Activated CD4-positive, alpha-beta memory T cell treated with anti-CD3 and anti-CD28 coated beads, Interleukin-2, amount 10 ng/mL, durations not matched to agents 7 days and 5 days (primary cell): ENCODE measurements around the gene PCMT1. TPM values are rescaled to one million over a fixed set of nuclear protein-coding genes. Genes with fewer than 3 reads are reported as not detected.

Source experiments
- CTCF ChIA-PET: fragments of 350-600 bp; sonication (Branson Sonifier 250); formaldehyde crosslinking; loops from one replicate; lab custom pipeline; 2021; ENCODE audit warnings: antibody characterized with exemption, inconsistent platforms; lab: Charles Lee
- POLR2A ChIA-PET: fragments of 350-600 bp; sonication (Branson Sonifier 250); formaldehyde crosslinking; loops from one replicate; lab custom pipeline; 2021; ENCODE audit warnings: antibody characterized with exemption; lab: Charles Lee
- DNase-seq: peaks from one replicate; pipeline ENCODE4 v3.0.0-alpha.2; 2020
- H3K27ac Mint-ChIP-seq: one replicate; pipeline ENCODE4 v1.8.0; 2021; ENCODE audit warnings: mild to moderate bottlenecking, mixed read lengths
- H3K27me3 Mint-ChIP-seq: one replicate; pipeline ENCODE4 v1.8.0; 2021; ENCODE audit warnings: mixed read lengths
- H3K36me3 Mint-ChIP-seq: one replicate; pipeline ENCODE4 v1.8.0; 2021; ENCODE audit warnings: low read depth, mixed read lengths
- H3K4me1 Mint-ChIP-seq: one replicate; pipeline ENCODE4 v1.8.0; 2021; ENCODE audit warnings: mixed read lengths
- H3K4me3 Mint-ChIP-seq: one replicate; pipeline ENCODE4 v1.8.0; 2021; ENCODE audit warnings: mild to moderate bottlenecking, mixed read lengths
- H3K9me3 Mint-ChIP-seq: one replicate; pipeline ENCODE4 v1.8.0; 2021; ENCODE audit warnings: mixed read lengths
- total RNA-seq, 2 experiments: library from RNA; stranded (reverse); gene quantifications; one replicate each; pipeline ENCODE4 v1.2.3, GENCODE V29; 2021

The PCMT1 gene
- total RNA-seq, 2 experiments from 2014 or later, result 98.0 to 102 TPM

GRCh38 chr6:149779644-149779963, 30.1 kb downstream of the PCMT1 start:
- no peak overlapping the region for H3K4me3 Mint-ChIP-seq
- no peaks in the 10 kb centered on the region for H3K27me3 Mint-ChIP-seq
- CTCF ChIA-PET, result interaction anchor here (0.6 kb wide), 1 partner anchor 35 kb away, joined by 3 read pairs; no protein-coding TSS in a partner anchor
- POLR2A ChIA-PET, result no interaction called here
- peaks cover 32% of the 10 kb centered on the region for H3K36me3 Mint-ChIP-seq
- H3K27ac Mint-ChIP-seq, result no peak overlapping the region
- DNase-seq, result no peak
- no peaks in the 10 kb centered on the region for H3K4me1 Mint-ChIP-seq
- H3K9me3 Mint-ChIP-seq, result no peaks in the 10 kb centered on the region

- no peaks in the 10 kb centered on the region for H3K27me3 Mint-ChIP-seq
- no peaks in the 10 kb centered on the region for H3K4me1 Mint-ChIP-seq
- POLR2A ChIA-PET, result no interaction called here
- H3K27ac Mint-ChIP-seq, result no peak overlapping the region
- no peak overlapping the region for H3K4me3 Mint-ChIP-seq
- no peaks in the 10 kb centered on the region for H3K9me3 Mint-ChIP-seq
- H3K36me3 Mint-ChIP-seq, result peaks cover 24% of the 10 kb centered on the region
- CTCF ChIA-PET, result no interaction called here
- no peak for DNase-seq
Measured at GRCh38 chr6:149781715-149782114, 32.2 kb downstream of the PCMT1 start.

GRCh38 chr6:149782337-149782736, 32.8 kb downstream of the PCMT1 start:
- no peak for DNase-seq
- no peaks in the 10 kb centered on the region for H3K4me1 Mint-ChIP-seq
- H3K36me3 Mint-ChIP-seq, result peaks cover 23% of the 10 kb centered on the region

GRCh38 chr6:149783551-149783950, 34.0 kb downstream of the PCMT1 start:
- no peak for DNase-seq
- Mint-ChIP-seq H3K4me3 (no peak overlapping the region), H3K4me1 (no peaks in the 10 kb centered on the region), H3K27me3 (no peaks in the 10 kb centered on the region), H3K27ac (no peak overlapping the region), H3K9me3 (no peaks in the 10 kb centered on the region), H3K36me3 (peaks cover 28% of the 10 kb centered on the region)
- POLR2A ChIA-PET, result no interaction called here
- CTCF ChIA-PET, result no interaction called here

More at GRCh38 chr6:149782337-149782736, 32.8 kb downstream of the PCMT1 start:
- POLR2A ChIA-PET, result no interaction called here
- no peaks in the 10 kb centered on the region for H3K27me3 Mint-ChIP-seq
- CTCF ChIA-PET, result interaction anchor here (0.7 kb wide), 1 partner anchor 50 kb away, joined by 3 read pairs; no protein-coding TSS in a partner anchor
- no peak overlapping the region for H3K4me3 Mint-ChIP-seq
- H3K27ac Mint-ChIP-seq, result no peak overlapping the region
- no peaks in the 10 kb centered on the region for H3K9me3 Mint-ChIP-seq

GRCh38 chr6:149806127-149806526, 56.6 kb downstream of the PCMT1 start:
- no peak overlapping the region for H3K4me3 Mint-ChIP-seq
- ChIA-PET CTCF (interaction anchor here (0.7 kb wide), 1 partner anchor 23 kb away, joined by 3 read pairs; no protein-coding TSS in a partner anchor), POLR2A (interaction anchor here (0.9 to 1.3 kb wide), 2 partner anchors 42 to 56 kb away, joined by 3 read pairs; partner anchors contain the start of gene PCMT1)
- no peaks in the 10 kb centered on the region for H3K27me3 Mint-ChIP-seq
- peak overlapping the region; percentile 62 for H3K27ac Mint-ChIP-seq
- peaks cover 13% of the 10 kb centered on the region for H3K4me1 Mint-ChIP-seq
- H3K36me3 Mint-ChIP-seq, result peaks cover 35% of the 10 kb centered on the region
- no peaks in the 10 kb centered on the region for H3K9me3 Mint-ChIP-seq
- DNase-seq, result no peak

- POLR2A ChIA-PET, result no interaction called here
- no peaks in the 10 kb centered on the region for H3K27me3 Mint-ChIP-seq
- H3K9me3 Mint-ChIP-seq, result no peaks in the 10 kb centered on the region
- peaks cover 23% of the 10 kb centered on the region for H3K36me3 Mint-ChIP-seq
- CTCF ChIA-PET, result interaction anchor here (2.1 kb wide), 1 partner anchor 13 kb away, joined by 4 read pairs; no protein-coding TSS in a partner anchor
- no peak for DNase-seq
- peaks cover 13% of the 10 kb centered on the region for H3K4me1 Mint-ChIP-seq
- no peak overlapping the region for H3K4me3 Mint-ChIP-seq
- H3K27ac Mint-ChIP-seq, result no peak overlapping the region
Measured at GRCh38 chr6:149809798-149810197, 60.3 kb downstream of the PCMT1 start.

GRCh38 chr6:149813351-149813750, 63.8 kb downstream of the PCMT1 start:
- no peaks in the 10 kb centered on the region for H3K27me3 Mint-ChIP-seq
- DNase-seq, result no peak
- no peak overlapping the region for H3K4me3 Mint-ChIP-seq
- ChIA-PET CTCF (no interaction called here), POLR2A (no interaction called here)
- no peaks in the 10 kb centered on the region for H3K9me3 Mint-ChIP-seq
- no peak overlapping the region for H3K27ac Mint-ChIP-seq
- H3K4me1 Mint-ChIP-seq, result peaks cover 6% of the 10 kb centered on the region
- H3K36me3 Mint-ChIP-seq, result peaks cover 14% of the 10 kb centered on the region

- H3K4me3 Mint-ChIP-seq, result no peak overlapping the region
- H3K9me3 Mint-ChIP-seq, result no peaks in the 10 kb centered on the region
- ChIA-PET CTCF (interaction anchor here (2.0 kb wide), 1 partner anchor 16 kb away, joined by 10 read pairs; no protein-coding TSS in a partner anchor), POLR2A (no interaction called here)
- no peak for DNase-seq
- no peak overlapping the region for H3K27ac Mint-ChIP-seq
- peaks cover 2% of the 10 kb centered on the region for H3K4me1 Mint-ChIP-seq
- H3K36me3 Mint-ChIP-seq, result peaks cover 6% of the 10 kb centered on the region
- H3K27me3 Mint-ChIP-seq, result no peaks in the 10 kb centered on the region
Measured at GRCh38 chr6:149815788-149816187, 66.2 kb downstream of the PCMT1 start.

GRCh38 chr6:149820506-149820905, 71.0 kb downstream of the PCMT1 start:
- Mint-ChIP-seq H3K36me3 (no peaks in the 10 kb centered on the region), H3K27me3 (no peaks in the 10 kb centered on the region), H3K9me3 (no peaks in the 10 kb centered on the region), H3K27ac (no peak overlapping the region), H3K4me3 (no peak overlapping the region), H3K4me1 (peaks cover 2% of the 10 kb centered on the region)
- ChIA-PET CTCF (interaction anchor here (0.7 to 2.8 kb wide), 2 partner anchors 15 to 156 kb away, joined by 3 to 9 read pairs; no protein-coding TSS in a partner anchor), POLR2A (interaction anchor here (0.9 kb wide), 1 partner anchor 16 kb away, joined by 3 read pairs; no protein-coding TSS in a partner anchor)
- DNase-seq, result no peak

- Mint-ChIP-seq H3K36me3 (no peaks in the 10 kb centered on the region), H3K27ac (no peak overlapping the region), H3K4me1 (no peaks in the 10 kb centered on the region), H3K4me3 (no peak overlapping the region), H3K27me3 (no peaks in the 10 kb centered on the region), H3K9me3 (no peaks in the 10 kb centered on the region)
- ChIA-PET POLR2A (no interaction called here), CTCF (interaction anchor here (0.7 to 1.0 kb wide), 3 partner anchors 19 to 103 kb away, joined by 3 to 6 read pairs (median 3); no protein-coding TSS in a partner anchor)
- no peak for DNase-seq
Measured at GRCh38 chr6:149821492-149821891, 72.0 kb downstream of the PCMT1 start.

- ChIA-PET CTCF (interaction anchor here (0.9 kb wide), 1 partner anchor 11 kb away, joined by 4 read pairs; no protein-coding TSS in a partner anchor), POLR2A (no interaction called here)
- Mint-ChIP-seq H3K4me1 (no peaks in the 10 kb centered on the region), H3K9me3 (no peaks in the 10 kb centered on the region), H3K27me3 (no peaks in the 10 kb centered on the region), H3K36me3 (no peaks in the 10 kb centered on the region), H3K27ac (no peak overlapping the region), H3K4me3 (no peak overlapping the region)
- no peak for DNase-seq
Measured at GRCh38 chr6:149823013-149823412, 73.5 kb downstream of the PCMT1 start.

- Mint-ChIP-seq H3K9me3 (no peaks in the 10 kb centered on the region), H3K4me3 (no peak overlapping the region), H3K27ac (no peak overlapping the region), H3K27me3 (no peaks in the 10 kb centered on the region), H3K4me1 (no peaks in the 10 kb centered on the region), H3K36me3 (no peaks in the 10 kb centered on the region)
- no peak for DNase-seq
- POLR2A ChIA-PET, result interaction anchor here (0.9 kb wide), 1 partner anchor 14 kb away, joined by 3 read pairs; no protein-coding TSS in a partner anchor
- CTCF ChIA-PET, result interaction anchor here (1.0 kb wide), 1 partner anchor 106 kb away, joined by 5 read pairs; no protein-coding TSS in a partner anchor
Measured at GRCh38 chr6:149825292-149825691, 75.8 kb downstream of the PCMT1 start.

- no peaks in the 10 kb centered on the region for H3K36me3 Mint-ChIP-seq
- H3K4me3 Mint-ChIP-seq, result no peak overlapping the region
- no peaks in the 10 kb centered on the region for H3K9me3 Mint-ChIP-seq
- ChIA-PET CTCF (interaction anchor here (2.3 to 2.8 kb wide), 2 partner anchors 14 to 94 kb away, joined by 8 to 10 read pairs; no protein-coding TSS in a partner anchor), POLR2A (no interaction called here)
- DNase-seq, result no peak
- no peak overlapping the region for H3K27ac Mint-ChIP-seq
- H3K27me3 Mint-ChIP-seq, result no peaks in the 10 kb centered on the region
- H3K4me1 Mint-ChIP-seq, result peaks cover 1% of the 10 kb centered on the region
Measured at GRCh38 chr6:149830731-149831307, 81.3 kb downstream of the PCMT1 start.
